ENCODE data around the gene RSPH9. TPM values are rescaled to one million over a fixed set of nuclear protein-coding genes. Genes with fewer than 3 reads are reported as not detected.

RSPH9 gene
- total and polyA plus RNA-seq, 2 donors (not counting 3 experiments of a cell fraction or from before 2014, with no cell fraction given) = 0.18 to 0.27 TPM

DNA sequence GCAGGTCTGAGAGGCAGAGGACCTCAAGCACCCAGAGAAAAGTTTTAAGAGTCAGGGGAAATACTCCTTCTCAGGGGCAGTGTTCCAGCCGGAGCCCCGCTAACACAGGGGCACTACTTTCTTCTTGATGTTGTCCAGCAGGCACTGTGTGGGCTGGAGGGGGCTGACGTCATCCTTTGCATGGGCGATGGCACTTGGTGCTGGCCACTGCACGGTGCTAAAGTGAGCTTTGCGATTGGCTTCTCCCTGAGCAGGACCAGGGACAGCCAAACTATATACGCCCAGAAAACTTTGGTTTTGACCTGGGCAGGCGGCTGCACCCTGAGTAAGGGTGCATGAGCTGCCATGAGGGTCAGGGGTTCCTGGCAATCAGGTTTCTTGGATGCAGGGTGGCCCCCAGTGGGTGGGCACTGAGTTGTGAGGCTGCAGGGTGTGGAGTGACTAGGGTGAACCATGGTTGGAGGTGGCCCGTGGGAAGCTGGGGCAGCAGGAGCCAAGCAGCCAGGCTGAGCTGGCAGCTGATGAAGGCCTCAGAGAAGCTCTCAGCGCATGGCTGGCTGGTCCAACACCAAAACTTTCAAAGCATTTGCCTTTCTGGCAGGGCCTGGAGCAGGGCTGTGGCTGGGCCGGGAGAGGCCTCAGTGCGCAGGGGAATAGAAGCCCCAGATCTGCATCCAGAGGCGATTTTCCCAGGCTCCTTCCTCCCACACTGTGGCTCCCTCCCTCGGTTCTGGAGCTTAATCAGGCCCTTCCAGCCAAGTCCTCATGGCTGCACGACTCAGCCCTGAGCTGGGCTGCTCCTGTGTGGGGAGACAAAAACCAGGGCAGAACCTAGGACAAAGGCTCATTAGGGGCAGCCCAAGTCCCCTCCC is 24.4 kb downstream of the RSPH9 start:
- no peaks in the 10 kb centered on the region for H3K9me1 ChIP-seq (replicated peaks; ENCODE audit: control insufficient read depth, extremely low read depth, insufficient read depth, low read length)
- H3K27ac ChIP-seq (ENCODE audit: insufficient read depth, low read depth, low read length) = no peak overlapping the region
- no peak overlapping the region for H3K4me2 ChIP-seq (ENCODE audit: insufficient read depth, low read length)
- H3K36me3 ChIP-seq (ENCODE audit: control insufficient read depth in 2 of 2, extremely low read depth in 1 of 2, insufficient read depth in 2 of 2, low read length in 2 of 2) = peaks cover 2 to 19% of the 10 kb centered on the region in 2 experiments
- BruUV-seq (replicated peaks) = no TSS peak
- no peaks in the 10 kb centered on the region for H3K27me3 ChIP-seq (ENCODE audit: control insufficient read depth in 2 of 2, insufficient read depth in 2 of 2, low read length in 2 of 2)
- no peak for DNase-seq (ENCODE audit: low read depth, low spot score)
- FAIRE-seq = no peak
- no peak overlapping the region for H3K4me3 ChIP-seq (replicated peaks in 1 of 3; ENCODE audit: insufficient read depth in 1 of 3, low read depth in 1 of 3, low read length in 3 of 3)
- H3K79me2 ChIP-seq (ENCODE audit: control insufficient read depth, insufficient read depth, low read length) = no peaks in the 10 kb centered on the region
- ChIA-PET CTCF (interaction anchor here (0.7 to 7.1 kb wide), 12 partner anchors 11 to 410 kb away, joined by 3 to 177 read pairs (median 9); partner anchors contain the start of genes GTPBP2 and MRPS18A), POLR2A (no interaction called here)
- no peaks in the 10 kb centered on the region for H3K9me3 ChIP-seq (replicated peaks; ENCODE audit: control insufficient read depth, insufficient read depth, low read length)
- TF ChIP-seq MYC (IDR thresholded peaks at IDR 0.05; ENCODE audit: low read depth, low read length) (no peak), POLR2A (IDR thresholded peaks at IDR 0.05; ENCODE audit: low read depth, low read length) (no peak), GATA2 (IDR thresholded peaks at IDR 0.05; ENCODE audit: insufficient read depth, insufficient read length, low read depth, low read length) (no peak), JUN (IDR thresholded peaks at IDR 0.05; ENCODE audit: borderline replicate concordance, insufficient read depth, insufficient read length, low read depth) (no peak), FOS (IDR thresholded peaks at IDR 0.05; ENCODE audit: borderline replicate concordance, insufficient read depth, low read length) (no peak), POLR2AphosphoS5 (IDR thresholded peaks at IDR 0.05; ENCODE audit: insufficient read depth, low read depth, low read length) (no peak)
- TF ChIP-seq, protein P1, sequence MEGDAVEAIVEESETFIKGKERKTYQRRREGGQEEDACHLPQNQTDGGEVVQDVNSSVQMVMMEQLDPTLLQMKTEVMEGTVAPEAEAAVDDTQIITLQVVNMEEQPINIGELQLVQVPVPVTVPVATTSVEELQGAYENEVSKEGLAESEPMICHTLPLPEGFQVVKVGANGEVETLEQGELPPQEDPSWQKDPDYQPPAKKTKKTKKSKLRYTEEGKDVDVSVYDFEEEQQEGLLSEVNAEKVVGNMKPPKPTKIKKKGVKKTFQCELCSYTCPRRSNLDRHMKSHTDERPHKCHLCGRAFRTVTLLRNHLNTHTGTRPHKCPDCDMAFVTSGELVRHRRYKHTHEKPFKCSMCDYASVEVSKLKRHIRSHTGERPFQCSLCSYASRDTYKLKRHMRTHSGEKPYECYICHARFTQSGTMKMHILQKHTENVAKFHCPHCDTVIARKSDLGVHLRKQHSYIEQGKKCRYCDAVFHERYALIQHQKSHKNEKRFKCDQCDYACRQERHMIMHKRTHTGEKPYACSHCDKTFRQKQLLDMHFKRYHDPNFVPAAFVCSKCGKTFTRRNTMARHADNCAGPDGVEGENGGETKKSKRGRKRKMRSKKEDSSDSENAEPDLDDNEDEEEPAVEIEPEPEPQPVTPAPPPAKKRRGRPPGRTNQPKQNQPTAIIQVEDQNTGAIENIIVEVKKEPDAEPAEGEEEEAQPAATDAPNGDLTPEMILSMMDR (IDR thresholded peaks at IDR 0.05; ENCODE audit: extremely low read depth in 1 of 2, insufficient read depth in 1 of 2, low read depth in 1 of 2, low read length in 2 of 2) = no peak
- intact Hi-C loops (cut with micrococcal nuclease) = loop anchor here (5.0 kb wide), 1 partner anchor 168 kb away; no protein-coding TSS in a partner anchor
- H3K9ac ChIP-seq (replicated peaks; ENCODE audit: extremely low read depth, insufficient read depth, low read length) = no peak overlapping the region
- no peaks in the 10 kb centered on the region for H4K20me1 ChIP-seq (replicated peaks; ENCODE audit: control insufficient read depth, extremely low read depth, insufficient read depth, low read length)
- H2AFZ ChIP-seq (ENCODE audit: low read depth, low read length) = no peak overlapping the region
- peaks cover 5% of the 10 kb centered on the region for H3K4me1 ChIP-seq (ENCODE audit: control insufficient read depth, extremely low read depth, insufficient read depth, low read length)
- dilution Hi-C loops (cut with MboI; ENCODE audit: extremely low pct_ligation_motif_present, low sequenced_read_pairs) = no loop called here

Measured in endothelial cell of umbilical vein (primary cell).